Neural cell (in vitro differentiated cells): ENCODE measurements around the gene USB1. TPM values are rescaled to one million over a fixed set of nuclear protein-coding genes. Genes with fewer than 3 reads are reported as not detected.

Experiments used
- H2AFZ ChIP-seq: fragments of 200-600, 300-800 bp; sonication (generic), shearing (Covaris generic); 2 replicates; pipeline ENCODE4 v1.6.0; 2014; ENCODE audit warnings: low read depth, mild to moderate bottlenecking, antibody characterized with exemption, low read length, moderate library complexity
- H3F3A ChIP-seq: fragments of 200-600 bp; shearing (Covaris generic); 2 replicates; pipeline ENCODE4 v1.6.1; 2016; ENCODE audit warnings: mild to moderate bottlenecking, moderate library complexity, mixed read lengths, antibody characterized with exemption, low read length; ENCODE audit not compliant: insufficient read depth, poor library complexity, severe bottlenecking
- H3K27ac ChIP-seq: fragments of 200-600, 300-800 bp; sonication (generic), shearing (Covaris generic); 2 replicates; pipeline ENCODE4 v1.5.1; 2014; ENCODE audit warnings: mild to moderate bottlenecking, low read length, moderate library complexity
- H3K27me3 ChIP-seq: fragments of 300-800, 200-600 bp; sonication (generic), shearing (Covaris generic); 2 replicates; pipeline ENCODE4 v1.6.0; 2014; ENCODE audit warnings: mild to moderate bottlenecking, low read depth, low read length, moderate library complexity; ENCODE audit not compliant: insufficient read depth
- H3K36me3 ChIP-seq: fragments of 300-800, 200-600 bp; sonication (generic), shearing (Covaris generic); 2 replicates; pipeline ENCODE4 v1.5.1; 2014; ENCODE audit warnings: mild to moderate bottlenecking, antibody characterized with exemption, low read length, moderate library complexity; ENCODE audit not compliant: insufficient read depth
- H3K4me2 ChIP-seq: fragments of 300-800, 200-600 bp; sonication (generic), shearing (Covaris generic); 2 replicates; pipeline ENCODE4 v1.6.0; 2014; ENCODE audit warnings: mild to moderate bottlenecking, low read length
- H3K4me3 ChIP-seq: fragments of 300-800, 200-600 bp; sonication (generic), shearing (Covaris generic); 2 replicates; pipeline ENCODE4 v1.5.1; 2014; ENCODE audit warnings: mild to moderate bottlenecking, low read length, moderate library complexity
- H3K79me2 ChIP-seq: fragments of 200-600 bp; shearing (Covaris generic); replicated peaks from 2 replicates; pipeline ENCODE4 v1.6.0; 2014; ENCODE audit warnings: mild to moderate bottlenecking, low read length, moderate library complexity; ENCODE audit not compliant: insufficient read depth
- H3K9ac ChIP-seq: fragments of 300-800, 200-600 bp; sonication (generic), shearing (Covaris generic); 2 replicates; pipeline ENCODE4 v1.6.1; 2016; ENCODE audit warnings: mild to moderate bottlenecking, low read length, mixed read lengths
- H3K9me2 ChIP-seq: fragments of 200-600 bp; shearing (Covaris generic); 2 replicates; pipeline ENCODE4 v1.6.1; 2016; ENCODE audit warnings: mild to moderate bottlenecking, low read length, mixed read lengths; ENCODE audit not compliant: insufficient read depth
- H3K9me3 ChIP-seq: fragments of 200-600, 300-800 bp; sonication (generic), shearing (Covaris generic); 2 replicates; pipeline ENCODE4 v1.6.1; 2016; ENCODE audit warnings: mild to moderate bottlenecking, mixed run types, low read length, moderate library complexity, mixed read lengths
- H4K20me1 ChIP-seq: fragments of 200-600 bp; shearing (Covaris generic); 2 replicates; pipeline ENCODE4 v1.6.1; 2016; ENCODE audit warnings: mild to moderate bottlenecking, mixed run types; ENCODE audit not compliant: insufficient read depth
- EP300 ChIP-seq: fragments of 450-650 bp; conservative IDR thresholded peaks from 2 replicates; pipeline ENCODE4 v1.6.1; 2014; ENCODE audit warnings: antibody characterized with exemption, mild to moderate bottlenecking, moderate library complexity; ENCODE audit not compliant: poor library complexity, severe bottlenecking
- EZH2 ChIP-seq: fragments of 200-600, 300-800 bp; shearing (Covaris generic), sonication (generic); IDR thresholded peaks from 2 replicates; pipeline ENCODE4 v1.6.1; 2014; ENCODE audit warnings: antibody characterized with exemption, low read length, borderline replicate concordance, mild to moderate bottlenecking; ENCODE audit not compliant: insufficient read depth, poor library complexity, severe bottlenecking
- MXI1 ChIP-seq: fragments of 450-650 bp; conservative IDR thresholded peaks from 2 replicates; pipeline ENCODE4 v1.6.1; 2014; ENCODE audit warnings: antibody characterized with exemption, mild to moderate bottlenecking; ENCODE audit not compliant: poor library complexity, severe bottlenecking
- POLR2AphosphoS5 ChIP-seq: IDR thresholded peaks from 2 replicates; pipeline ENCODE4 v1.6.1; 2012
- RAD21 ChIP-seq: fragments of 450-650 bp; conservative IDR thresholded peaks from 2 replicates; pipeline ENCODE4 v1.6.1; 2014; ENCODE audit warnings: antibody characterized with exemption, mild to moderate bottlenecking, moderate library complexity
- SMC3 ChIP-seq: fragments of 450-650 bp; conservative IDR thresholded peaks from 2 replicates; pipeline ENCODE4 v1.6.1; 2014; ENCODE audit warnings: antibody characterized with exemption, mild to moderate bottlenecking, moderate library complexity; ENCODE audit not compliant: poor library complexity
- TAF1 ChIP-seq: IDR thresholded peaks from 2 replicates; pipeline ENCODE4 v1.6.1; 2012; ENCODE audit warnings: low read depth
- polyA plus RNA-seq: library from polyadenylated mRNA; depleted of rRNA; stranded (reverse); fragments of >200 nt; gene quantifications from 2 replicates; pipeline ENCODE4 v1.2.3, GENCODE V29; 2014
- TF ChIP-seq, protein P1 (sequence below): fragments of 450-650 bp; IDR thresholded peaks from 2 replicates; pipeline ENCODE4 v1.5.1; 2014; ENCODE audit warnings: antibody characterized with exemption, mild to moderate bottlenecking, moderate library complexity; ENCODE audit not compliant: poor library complexity, severe bottlenecking
- TF ChIP-seq, protein P2 (sequence below): IDR thresholded peaks from 2 replicates; pipeline ENCODE4 v1.6.1; 2012; ENCODE audit warnings: borderline replicate concordance

The USB1 gene
- polyA plus RNA-seq, 1 donor from 2014 or later = 25.7 TPM

DNA sequence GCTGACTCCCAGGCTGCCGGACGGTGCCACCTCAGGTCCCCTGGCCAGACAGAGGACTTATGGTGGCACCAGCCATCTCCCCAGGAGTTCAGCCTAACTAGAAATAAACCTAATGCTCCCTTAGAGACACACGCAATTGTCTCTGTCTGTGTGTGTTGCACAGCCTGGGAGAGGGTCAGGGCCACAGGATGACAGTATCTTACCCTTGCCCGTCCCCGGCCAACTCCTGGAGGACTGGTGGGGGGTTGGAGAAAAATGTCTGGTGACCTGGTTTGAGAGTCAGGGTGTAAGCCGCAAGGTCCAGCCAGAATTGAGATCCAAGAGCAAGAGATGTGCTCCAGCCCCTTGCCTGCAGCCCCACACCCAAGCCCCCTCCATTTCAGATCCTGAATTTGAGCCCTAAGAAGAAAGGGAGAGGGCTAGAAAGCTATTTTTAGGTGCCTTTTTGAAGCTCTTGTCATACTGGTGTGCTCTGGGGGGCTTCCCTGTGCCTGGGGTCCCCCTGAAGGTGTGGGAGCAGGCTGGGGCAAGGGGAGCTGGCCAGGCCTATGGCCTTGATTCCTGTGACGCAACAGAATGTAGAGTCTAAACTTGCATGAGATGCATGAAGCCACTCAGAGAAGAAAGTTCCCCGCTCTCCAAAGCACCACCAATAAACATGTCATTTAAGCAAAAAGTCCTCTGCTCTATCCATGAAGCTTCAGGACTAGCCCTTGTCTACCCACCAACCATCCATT, 13.6 kb upstream of the USB1 start:
- H3K9ac ChIP-seq = no peak overlapping the region
- H2AFZ ChIP-seq = no peak overlapping the region
- no peaks in the 10 kb centered on the region for H3K9me3 ChIP-seq
- no peaks in the 10 kb centered on the region for H3K36me3 ChIP-seq
- H3F3A ChIP-seq = no peaks in the 10 kb centered on the region
- TF ChIP-seq, protein P1, sequence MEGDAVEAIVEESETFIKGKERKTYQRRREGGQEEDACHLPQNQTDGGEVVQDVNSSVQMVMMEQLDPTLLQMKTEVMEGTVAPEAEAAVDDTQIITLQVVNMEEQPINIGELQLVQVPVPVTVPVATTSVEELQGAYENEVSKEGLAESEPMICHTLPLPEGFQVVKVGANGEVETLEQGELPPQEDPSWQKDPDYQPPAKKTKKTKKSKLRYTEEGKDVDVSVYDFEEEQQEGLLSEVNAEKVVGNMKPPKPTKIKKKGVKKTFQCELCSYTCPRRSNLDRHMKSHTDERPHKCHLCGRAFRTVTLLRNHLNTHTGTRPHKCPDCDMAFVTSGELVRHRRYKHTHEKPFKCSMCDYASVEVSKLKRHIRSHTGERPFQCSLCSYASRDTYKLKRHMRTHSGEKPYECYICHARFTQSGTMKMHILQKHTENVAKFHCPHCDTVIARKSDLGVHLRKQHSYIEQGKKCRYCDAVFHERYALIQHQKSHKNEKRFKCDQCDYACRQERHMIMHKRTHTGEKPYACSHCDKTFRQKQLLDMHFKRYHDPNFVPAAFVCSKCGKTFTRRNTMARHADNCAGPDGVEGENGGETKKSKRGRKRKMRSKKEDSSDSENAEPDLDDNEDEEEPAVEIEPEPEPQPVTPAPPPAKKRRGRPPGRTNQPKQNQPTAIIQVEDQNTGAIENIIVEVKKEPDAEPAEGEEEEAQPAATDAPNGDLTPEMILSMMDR = no peak
- TF ChIP-seq RAD21 = no peak
- TF ChIP-seq POLR2AphosphoS5 = no peak
- TF ChIP-seq EZH2 = no peak
- TF ChIP-seq TAF1 = no peak
- TF ChIP-seq MXI1 = no peak
- no peak for TF ChIP-seq EP300
- TF ChIP-seq, protein P2, sequence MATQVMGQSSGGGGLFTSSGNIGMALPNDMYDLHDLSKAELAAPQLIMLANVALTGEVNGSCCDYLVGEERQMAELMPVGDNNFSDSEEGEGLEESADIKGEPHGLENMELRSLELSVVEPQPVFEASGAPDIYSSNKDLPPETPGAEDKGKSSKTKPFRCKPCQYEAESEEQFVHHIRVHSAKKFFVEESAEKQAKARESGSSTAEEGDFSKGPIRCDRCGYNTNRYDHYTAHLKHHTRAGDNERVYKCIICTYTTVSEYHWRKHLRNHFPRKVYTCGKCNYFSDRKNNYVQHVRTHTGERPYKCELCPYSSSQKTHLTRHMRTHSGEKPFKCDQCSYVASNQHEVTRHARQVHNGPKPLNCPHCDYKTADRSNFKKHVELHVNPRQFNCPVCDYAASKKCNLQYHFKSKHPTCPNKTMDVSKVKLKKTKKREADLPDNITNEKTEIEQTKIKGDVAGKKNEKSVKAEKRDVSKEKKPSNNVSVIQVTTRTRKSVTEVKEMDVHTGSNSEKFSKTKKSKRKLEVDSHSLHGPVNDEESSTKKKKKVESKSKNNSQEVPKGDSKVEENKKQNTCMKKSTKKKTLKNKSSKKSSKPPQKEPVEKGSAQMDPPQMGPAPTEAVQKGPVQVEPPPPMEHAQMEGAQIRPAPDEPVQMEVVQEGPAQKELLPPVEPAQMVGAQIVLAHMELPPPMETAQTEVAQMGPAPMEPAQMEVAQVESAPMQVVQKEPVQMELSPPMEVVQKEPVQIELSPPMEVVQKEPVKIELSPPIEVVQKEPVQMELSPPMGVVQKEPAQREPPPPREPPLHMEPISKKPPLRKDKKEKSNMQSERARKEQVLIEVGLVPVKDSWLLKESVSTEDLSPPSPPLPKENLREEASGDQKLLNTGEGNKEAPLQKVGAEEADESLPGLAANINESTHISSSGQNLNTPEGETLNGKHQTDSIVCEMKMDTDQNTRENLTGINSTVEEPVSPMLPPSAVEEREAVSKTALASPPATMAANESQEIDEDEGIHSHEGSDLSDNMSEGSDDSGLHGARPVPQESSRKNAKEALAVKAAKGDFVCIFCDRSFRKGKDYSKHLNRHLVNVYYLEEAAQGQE = no peak
- TF ChIP-seq SMC3 = no peak
- H3K79me2 ChIP-seq = no peaks in the 10 kb centered on the region
- no peak overlapping the region for H3K27ac ChIP-seq
- no peak overlapping the region for H3K4me2 ChIP-seq
- H3K9me2 ChIP-seq = no peaks in the 10 kb centered on the region
- no peaks in the 10 kb centered on the region for H4K20me1 ChIP-seq
- H3K4me3 ChIP-seq = no peak overlapping the region
- peaks cover 30% of the 10 kb centered on the region for H3K27me3 ChIP-seq

DNA sequence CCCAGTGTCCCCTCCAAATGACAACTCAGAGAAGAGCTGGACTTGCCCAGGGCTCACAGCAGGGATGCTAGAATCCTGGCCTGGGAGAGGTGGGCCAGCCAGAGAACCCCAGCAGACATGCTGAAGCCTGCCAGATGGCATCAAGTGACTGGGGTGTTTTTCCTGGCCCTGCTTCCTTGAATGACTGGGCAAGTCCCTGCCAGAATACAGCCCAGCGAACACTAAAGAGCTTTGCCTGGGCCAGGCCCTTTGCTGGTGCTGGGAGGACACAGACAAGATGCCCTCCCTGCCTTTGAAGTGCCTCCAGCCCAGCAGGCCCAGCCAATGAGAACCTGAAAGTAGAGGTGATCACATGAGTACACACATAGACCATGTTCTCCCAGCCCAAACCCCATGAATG, 12.3 kb upstream of the USB1 start:
- TF ChIP-seq EZH2 (no peak), RAD21 (no peak)
- TF ChIP-seq, protein P1 = no peak
- no peaks in the 10 kb centered on the region for H3F3A ChIP-seq

More for the DNA sequence above, 12.3 kb upstream of the USB1 start:
- no peak overlapping the region for H3K4me2 ChIP-seq
- H3K79me2 ChIP-seq = no peaks in the 10 kb centered on the region
- no peaks in the 10 kb centered on the region for H3K9me2 ChIP-seq
- no peak overlapping the region for H3K4me3 ChIP-seq
- H3K36me3 ChIP-seq = no peaks in the 10 kb centered on the region
- no peak overlapping the region for H3K9ac ChIP-seq
- peaks cover 30% of the 10 kb centered on the region for H3K27me3 ChIP-seq
- no peaks in the 10 kb centered on the region for H4K20me1 ChIP-seq
- H3K9me3 ChIP-seq = no peaks in the 10 kb centered on the region
- no peak overlapping the region for H3K27ac ChIP-seq
- no peak overlapping the region for H2AFZ ChIP-seq
